Smooth muscle cell (in vitro differentiated cells): ENCODE results near the gene IKZF3. TPM values are rescaled to one million over a fixed set of nuclear protein-coding genes. Genes with fewer than 3 reads are reported as not detected.

ENCODE experiments used
- DNase-seq: peaks from one replicate; lab custom pipeline; 2025; ENCODE audit not compliant: unreplicated experiment; lab: John Stamatoyannopoulos, UW
- H2AFZ ChIP-seq: fragments of 200-600 bp; sonication (generic); 2 replicates; pipeline ENCODE4 v1.6.0; 2016; ENCODE audit warnings: antibody characterized with exemption, low read depth, mild to moderate bottlenecking
- H3F3A ChIP-seq: fragments of 200-600 bp; sonication (generic); 2 replicates; pipeline ENCODE4 v1.6.0; 2017; ENCODE audit warnings: antibody characterized with exemption, low read depth
- H3K27ac ChIP-seq: fragments of 200-600 bp; sonication (generic); 2 replicates; pipeline ENCODE4 v1.5.1; 2016; ENCODE audit warnings: low read depth, mild to moderate bottlenecking
- H3K27me3 ChIP-seq: fragments of 200-600 bp; sonication (generic); 2 replicates; pipeline ENCODE4 v1.6.1; 2016; ENCODE audit warnings: low read depth, mild to moderate bottlenecking
- H3K36me3 ChIP-seq: fragments of 200-600 bp; sonication (generic); 2 replicates; pipeline ENCODE4 v1.5.1; 2016; ENCODE audit warnings: low read depth
- H3K4me1 ChIP-seq: fragments of 200-600 bp; sonication (generic); 2 replicates; pipeline ENCODE4 v1.5.1; 2016; ENCODE audit warnings: low read depth
- H3K4me2 ChIP-seq: fragments of 200-600 bp; sonication (generic); 2 replicates; pipeline ENCODE4 v1.6.0; 2016; ENCODE audit warnings: mild to moderate bottlenecking
- H3K4me3 ChIP-seq: fragments of 200-600 bp; sonication (generic); 2 replicates; pipeline ENCODE4 v1.5.1; 2016; ENCODE audit warnings: mild to moderate bottlenecking
- H3K79me2 ChIP-seq: fragments of 200-600 bp; sonication (generic); 2 replicates; pipeline ENCODE4 v1.6.0; 2016; ENCODE audit warnings: low read depth, mild to moderate bottlenecking
- H3K9ac ChIP-seq: fragments of 200-600 bp; sonication (generic); 2 replicates; pipeline ENCODE4 v1.6.0; 2016; ENCODE audit warnings: low read depth
- H3K9me3 ChIP-seq: fragments of 200-600 bp; sonication (generic); replicated peaks from 2 replicates; pipeline ENCODE4 v1.5.1; 2016; ENCODE audit warnings: low read depth
- H4K20me1 ChIP-seq: fragments of 200-600 bp; sonication (generic); 2 replicates; pipeline ENCODE4 v1.6.0; 2016; ENCODE audit warnings: low read depth
- CTCF ChIP-seq: fragments of 200-600 bp; sonication (generic); IDR thresholded peaks from 2 replicates; pipeline ENCODE4 v1.5.1; 2017; ENCODE audit warnings: borderline replicate concordance, mild to moderate bottlenecking, antibody characterized with exemption; ENCODE audit not compliant: insufficient read depth, poor library complexity, severe bottlenecking
- WGBS: methylation state at CpG from one replicate; pipeline ENCODE4 v1.1.7; 2016; ENCODE audit warnings: low lambda C conversion rate; 5-methylcytosine and 5-hydroxymethylcytosine counted together
- polyA plus RNA-seq: library from polyadenylated mRNA; unstranded; fragments of >200 nt; fragmentation: Nextera tagmentation; extraction: Ambion mirVana; gene quantifications from 2 replicates; pipeline ENCODE4 v1.2.1, GENCODE V29; 2016
- total RNA-seq: library from RNA; depleted of rRNA; stranded (reverse); fragments of >200 nt; gene quantifications from 2 replicates; pipeline ENCODE4 v1.2.3, GENCODE V29; 2014

The IKZF3 gene
- total and polyA plus RNA-seq, 2 experiments from 2014 or later, result under 0.01 TPM; not detected in 1

DNA sequence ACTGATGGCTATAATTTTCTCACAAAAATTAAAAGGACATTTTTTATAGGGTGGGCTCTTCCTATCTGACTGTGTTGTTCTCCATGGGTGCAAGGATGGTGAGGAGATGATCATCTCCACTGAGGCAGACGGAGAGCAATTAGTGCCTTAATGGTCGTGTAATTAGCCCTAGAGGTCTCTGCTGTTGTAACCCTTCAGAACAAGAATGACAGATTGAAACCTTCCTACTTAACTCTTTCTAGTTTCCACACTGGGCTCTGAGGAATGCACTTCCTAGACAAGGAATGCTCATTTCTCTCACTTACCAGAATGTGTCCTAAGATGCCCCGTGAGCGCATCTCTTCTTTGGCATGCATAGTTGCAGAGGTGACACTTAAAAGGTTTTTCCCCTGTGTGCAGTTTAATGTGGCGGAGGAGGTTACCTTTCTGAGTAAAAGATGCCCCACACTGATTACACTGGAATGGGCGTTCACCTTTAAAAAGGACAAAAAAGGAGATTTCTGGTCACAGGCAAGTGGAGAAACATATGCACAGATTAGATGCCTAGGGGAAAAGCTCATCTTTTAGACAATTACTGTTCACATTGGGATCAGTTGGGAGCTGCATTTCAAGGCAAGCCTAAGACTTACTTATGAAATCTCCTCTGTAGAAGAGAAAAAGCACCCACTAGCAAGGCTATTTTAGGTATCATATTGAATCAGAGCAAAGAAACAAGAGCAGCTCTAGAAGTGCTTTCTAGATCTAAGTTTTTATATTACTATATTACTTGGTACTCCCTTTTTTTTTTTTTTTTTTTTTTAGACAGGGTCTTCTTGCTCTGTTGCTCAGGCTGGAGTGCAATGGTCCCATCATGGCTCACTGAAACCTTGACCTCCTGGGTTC lies 72.8 kb downstream of the IKZF3 start:
- Histone ChIP-seq H3K36me3 (no peaks in the 10 kb centered on the region), H3K9ac (no peak overlapping the region), H4K20me1 (no peaks in the 10 kb centered on the region), H3K4me2 (no peak overlapping the region), H2AFZ (no peak overlapping the region), H3K79me2 (no peaks in the 10 kb centered on the region), H3K9me3 (no peaks in the 10 kb centered on the region), H3K4me1 (peaks cover 10% of the 10 kb centered on the region), H3K27me3 (no peaks in the 10 kb centered on the region), H3K27ac (no peak overlapping the region), H3K4me3 (no peak overlapping the region), H3F3A (no peaks in the 10 kb centered on the region)
- TF ChIP-seq CTCF, result no peak
- DNase-seq, result no peak
- 51% methylated on average over 6 of the region's 6 CpGs for WGBS

DNA sequence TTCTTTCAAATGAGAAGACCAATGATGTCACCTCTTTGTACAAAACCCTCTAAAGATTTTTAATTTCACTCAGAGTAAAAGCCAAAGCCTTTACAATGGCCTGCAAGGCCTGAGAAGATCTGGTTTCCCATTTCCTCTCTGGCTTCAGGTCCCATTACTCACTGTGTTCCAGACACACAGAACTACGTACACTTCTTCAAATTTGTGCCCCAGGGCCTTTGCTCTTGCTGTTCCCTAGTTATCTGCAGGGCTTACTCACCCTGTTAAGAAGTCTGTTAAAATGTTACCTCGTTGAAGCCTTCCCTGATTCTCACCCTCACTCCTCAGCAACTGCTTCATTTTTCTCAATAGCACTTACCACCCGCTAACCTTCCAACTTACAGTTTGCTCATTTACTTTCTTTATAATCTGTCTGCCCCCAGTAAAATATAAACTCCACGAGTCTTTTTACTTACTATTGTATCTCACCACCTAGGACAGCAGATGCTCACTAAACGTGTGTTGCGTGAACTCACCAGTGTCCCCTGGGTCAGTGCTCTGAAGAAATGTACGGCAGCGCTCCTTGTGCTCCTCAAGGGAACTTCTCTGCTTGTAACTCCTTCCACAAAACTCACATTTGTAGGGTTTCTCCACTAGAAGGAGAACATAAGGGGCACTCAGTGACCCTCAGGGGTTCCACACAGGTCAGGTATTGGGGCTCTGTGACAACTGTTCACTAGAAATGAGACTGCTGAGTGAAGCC lies 76.2 kb downstream of the IKZF3 start:
- Histone ChIP-seq H3K9me3 (no peaks in the 10 kb centered on the region), H3K9ac (no peak overlapping the region), H3K79me2 (no peaks in the 10 kb centered on the region), H3F3A (no peaks in the 10 kb centered on the region), H4K20me1 (no peaks in the 10 kb centered on the region), H3K27me3 (no peaks in the 10 kb centered on the region), H3K4me2 (no peak overlapping the region), H2AFZ (no peak overlapping the region), H3K36me3 (no peaks in the 10 kb centered on the region), H3K27ac (no peak overlapping the region), H3K4me3 (no peak overlapping the region), H3K4me1 (peaks cover 10% of the 10 kb centered on the region)
- TF ChIP-seq CTCF, result no peak
- 82% methylated on average over 8 of the region's 8 CpGs for WGBS
- DNase-seq, result no peak

DNA sequence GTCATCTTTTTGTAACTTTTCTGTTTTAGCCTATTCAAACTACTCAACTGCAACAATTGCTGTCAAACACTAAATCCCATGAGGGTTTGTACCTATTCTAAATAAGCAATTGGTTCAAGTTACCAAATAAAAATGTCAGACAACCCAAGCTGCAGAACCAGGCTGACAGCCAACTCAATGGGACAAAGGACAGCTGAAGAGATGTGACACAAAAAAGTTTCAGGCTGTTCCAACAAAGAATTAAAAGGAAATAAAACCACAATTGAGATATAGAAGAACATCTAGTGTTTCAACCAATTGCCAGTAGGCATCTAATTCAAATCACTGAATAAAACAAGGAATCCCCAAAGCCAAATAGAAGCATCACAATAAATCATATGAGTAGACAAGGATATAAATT lies 77.1 kb downstream of the IKZF3 start:
- Histone ChIP-seq H3K27me3 (no peaks in the 10 kb centered on the region), H3F3A (no peaks in the 10 kb centered on the region), H3K4me2 (no peak overlapping the region), H4K20me1 (no peaks in the 10 kb centered on the region), H3K27ac (no peak overlapping the region), H3K79me2 (no peaks in the 10 kb centered on the region), H3K36me3 (no peaks in the 10 kb centered on the region), H3K9ac (no peak overlapping the region), H3K9me3 (no peaks in the 10 kb centered on the region), H3K4me3 (no peak overlapping the region), H2AFZ (no peak overlapping the region), H3K4me1 (peaks cover 16% of the 10 kb centered on the region)
- no peak for TF ChIP-seq CTCF
- DNase-seq, result no peak
